HG03432 (cell line): ENCODE measurements around the gene PSG7.
"Not testable (repeated sequence)": the region's sequence is repeated elsewhere in the genome, so short reads cannot be mapped to it uniquely, and the experiment has no call there.

Experiments
- ATAC-seq: cut with Tn5 transposase; IDR thresholded peaks from one replicate; pipeline ENCODE4 v1.9.1; 2021; ENCODE audit warnings: mild to moderate bottlenecking, moderate library complexity; ENCODE audit not compliant: unreplicated experiment

The PSG7 gene

GRCh38 chr19:42916931-42917330 is 20.1 kb downstream of the PSG7 start:
- not testable (repeated sequence) for ATAC-seq

GRCh38 chr19:42913516-42913915 is 23.5 kb downstream of the PSG7 start:
- ATAC-seq = not testable (repeated sequence)

DNA sequence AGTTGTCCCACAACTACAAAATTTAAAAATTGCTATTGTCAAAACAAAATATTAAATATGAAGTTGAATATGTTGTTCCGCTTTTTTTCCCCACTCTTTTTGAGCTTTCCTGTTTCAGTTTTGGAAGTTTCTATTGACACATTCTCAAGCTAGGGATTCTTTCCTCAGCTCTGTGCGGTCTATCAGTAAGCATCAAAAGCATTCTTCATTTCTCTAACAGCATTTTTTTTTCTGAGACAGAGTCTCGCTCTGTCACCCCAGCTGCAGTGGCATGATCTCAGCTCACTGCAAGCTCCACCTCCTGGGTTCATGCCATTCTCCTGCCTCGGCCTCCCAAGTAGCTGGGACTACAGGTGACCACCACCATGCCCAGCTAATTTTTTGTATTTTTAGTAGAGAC is 24.1 kb downstream of the PSG7 start:
- ATAC-seq = not testable (repeated sequence)

DNA sequence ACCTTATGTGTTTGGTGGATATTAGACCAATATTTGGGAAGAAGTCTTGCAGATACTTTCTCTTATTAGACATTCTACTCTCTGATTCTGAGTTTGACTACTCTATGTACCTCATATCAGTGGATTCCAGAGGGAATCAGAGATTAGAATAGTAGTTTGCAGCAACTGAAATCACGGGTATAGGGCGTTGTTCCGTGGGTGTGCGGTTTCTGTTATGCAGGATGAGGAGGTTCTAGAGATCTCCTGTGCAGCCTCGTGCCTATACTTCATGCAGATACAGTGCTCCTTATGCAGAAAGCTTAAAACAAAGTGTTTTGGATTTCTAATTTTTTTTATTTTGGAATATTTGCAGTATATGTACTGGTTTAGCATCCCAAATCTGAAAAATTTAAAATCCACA is 25.3 kb downstream of the PSG7 start:
- not testable (repeated sequence) for ATAC-seq

- ATAC-seq = not testable (repeated sequence)
These were observed 30.8 kb downstream of the PSG7 start for GRCh38 chr19:42906162-42906561.

DNA sequence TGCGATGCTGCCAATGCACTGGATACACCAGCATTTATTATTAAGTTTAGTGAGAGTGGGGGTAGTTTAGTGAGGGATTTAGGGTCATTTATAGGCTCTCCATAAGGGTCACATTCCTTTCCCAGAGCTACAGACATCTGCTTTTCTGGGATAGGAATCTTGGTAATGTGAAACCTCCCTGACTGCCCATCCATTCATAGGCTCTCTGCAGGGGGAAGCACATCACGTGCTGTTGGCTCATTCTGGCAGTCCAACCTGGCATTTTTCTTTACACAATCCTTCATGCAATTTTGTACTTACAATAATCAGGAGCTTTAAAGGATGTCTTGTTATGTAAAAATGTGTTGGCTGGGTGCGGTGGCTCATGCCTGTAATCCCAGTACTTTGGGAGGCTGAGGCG is 36.4 kb downstream of the PSG7 start:
- not testable (repeated sequence) for ATAC-seq

GRCh38 chr19:42899674-42900073 is 37.3 kb downstream of the PSG7 start:
- ATAC-seq = not testable (repeated sequence)

GRCh38 chr19:42899110-42899509 is 37.9 kb downstream of the PSG7 start:
- not testable (repeated sequence) for ATAC-seq

DNA sequence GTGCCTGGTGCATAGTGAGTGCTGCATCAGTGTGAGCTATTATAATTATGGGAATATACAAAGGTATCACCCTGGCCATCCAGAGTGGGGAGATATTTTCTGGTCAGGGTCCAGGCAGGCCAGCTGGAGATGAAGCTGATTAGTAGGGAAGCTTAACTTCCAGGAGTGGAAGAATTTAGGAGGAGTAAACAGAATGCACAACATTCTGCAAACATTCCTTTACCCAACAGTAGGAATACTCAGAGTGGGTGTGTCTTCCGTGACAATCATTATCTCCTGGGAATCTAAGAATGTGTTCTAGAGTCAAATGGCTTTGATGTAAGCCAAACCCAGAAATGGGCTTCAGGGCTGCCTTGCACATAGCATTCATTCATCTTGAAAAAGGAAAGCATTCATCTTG is 38.4 kb downstream of the PSG7 start:
- ATAC-seq = not testable (repeated sequence)

- not testable (repeated sequence) for ATAC-seq
These were observed 39.3 kb downstream of the PSG7 start for GRCh38 chr19:42897729-42898128.

DNA sequence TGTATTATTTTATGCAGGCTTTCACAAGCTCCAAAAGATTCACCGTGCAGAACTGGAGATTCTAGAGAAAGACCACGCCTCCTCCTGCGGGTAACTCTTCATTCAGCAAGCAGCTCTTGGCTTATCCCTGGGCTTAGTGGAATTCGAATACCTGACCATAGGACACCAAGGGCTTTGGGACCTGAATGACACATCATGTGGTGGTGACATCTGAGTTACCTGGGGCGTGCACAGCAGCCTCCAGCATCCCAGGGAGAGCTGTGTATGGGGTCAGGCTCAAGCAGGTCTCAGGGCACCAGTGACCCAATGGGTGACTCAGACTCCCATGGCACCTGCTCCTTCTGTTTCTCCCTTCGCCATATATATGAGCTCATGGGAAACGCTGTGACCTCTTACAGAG is 46.6 kb downstream of the PSG7 start:
- ATAC-seq = not testable (repeated sequence)

- not testable (repeated sequence) for ATAC-seq
These were observed 49.0 kb downstream of the PSG7 start for GRCh38 chr19:42887876-42888445.

- ATAC-seq = not testable (repeated sequence)
These were observed 54.3 kb downstream of the PSG7 start for GRCh38 chr19:42882730-42883129.

DNA sequence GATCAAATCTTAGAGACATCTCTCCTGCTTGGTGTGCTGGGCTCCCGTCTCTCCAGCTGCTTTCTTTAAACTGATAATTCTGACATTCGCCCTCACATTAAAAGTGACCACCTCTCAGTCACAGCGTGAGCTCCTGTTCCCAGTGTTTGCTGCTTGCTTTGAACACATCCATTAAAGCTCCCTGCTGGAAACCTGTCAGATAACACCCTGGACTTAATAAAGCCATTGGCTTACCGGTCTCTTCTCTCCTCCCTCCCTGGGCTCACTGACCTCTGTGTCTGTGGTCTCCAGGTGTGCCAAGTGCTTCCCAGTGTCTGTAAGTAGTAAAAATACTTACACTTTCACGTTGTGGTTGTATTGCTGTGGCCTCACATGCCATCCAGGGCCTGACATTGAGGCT is 55.0 kb downstream of the PSG7 start:
- not testable (repeated sequence) for ATAC-seq

DNA sequence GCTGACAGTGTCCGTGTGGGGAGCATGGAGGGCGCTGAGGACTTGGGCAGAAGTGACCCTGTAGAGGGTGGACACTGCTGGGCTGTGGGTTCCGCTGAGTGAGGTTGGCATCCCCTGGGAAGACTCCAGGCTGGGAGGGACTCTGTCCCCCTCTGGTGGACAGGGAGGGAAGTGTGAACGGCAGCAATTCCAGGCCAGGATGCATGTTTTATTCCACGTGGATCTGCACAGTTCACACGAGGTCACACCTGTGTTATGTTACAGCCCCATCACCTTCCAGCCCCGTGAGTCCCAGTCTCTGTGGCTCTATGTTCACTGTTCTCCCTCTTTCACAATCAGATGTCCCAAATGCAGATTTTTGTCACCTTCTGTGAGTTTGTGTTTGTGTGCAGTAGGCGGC is 55.7 kb downstream of the PSG7 start:
- not testable (repeated sequence) for ATAC-seq

GRCh38 chr19:42880621-42881020 is 56.4 kb downstream of the PSG7 start:
- not testable (repeated sequence) for ATAC-seq

DNA sequence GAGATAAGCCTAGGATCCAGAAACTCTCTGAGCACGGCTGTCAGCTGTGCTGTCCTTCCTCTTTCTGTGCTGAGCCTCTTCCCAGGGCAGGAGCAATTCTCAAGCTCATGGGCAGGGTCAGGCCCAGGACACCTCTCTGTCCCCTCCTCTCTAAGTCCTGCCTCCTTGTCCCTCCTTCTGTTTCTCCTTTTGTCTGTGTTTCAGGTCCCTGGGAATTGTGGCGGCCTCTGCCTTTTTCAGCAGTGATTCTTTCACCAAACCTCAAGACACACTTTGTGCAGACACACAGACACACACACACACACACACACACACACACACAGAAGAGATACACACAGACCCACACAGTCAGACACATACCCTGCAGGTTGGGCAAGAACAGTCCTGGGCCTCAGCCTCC is 57.4 kb downstream of the PSG7 start, which contains the start of gene PSG1:
TSS of gene PSG1 (minus strand) at position 101 of the 400 bp plus-strand sequence. CDS start 132 bp downstream, outside the sequence.
- no peak for ATAC-seq

GRCh38 chr19:42876596-42876995 is 60.4 kb downstream of the PSG7 start:
- ATAC-seq = not testable (repeated sequence)

- not testable (repeated sequence) for ATAC-seq
These were observed 61.1 kb downstream of the PSG7 start for GRCh38 chr19:42875881-42876280.

DNA sequence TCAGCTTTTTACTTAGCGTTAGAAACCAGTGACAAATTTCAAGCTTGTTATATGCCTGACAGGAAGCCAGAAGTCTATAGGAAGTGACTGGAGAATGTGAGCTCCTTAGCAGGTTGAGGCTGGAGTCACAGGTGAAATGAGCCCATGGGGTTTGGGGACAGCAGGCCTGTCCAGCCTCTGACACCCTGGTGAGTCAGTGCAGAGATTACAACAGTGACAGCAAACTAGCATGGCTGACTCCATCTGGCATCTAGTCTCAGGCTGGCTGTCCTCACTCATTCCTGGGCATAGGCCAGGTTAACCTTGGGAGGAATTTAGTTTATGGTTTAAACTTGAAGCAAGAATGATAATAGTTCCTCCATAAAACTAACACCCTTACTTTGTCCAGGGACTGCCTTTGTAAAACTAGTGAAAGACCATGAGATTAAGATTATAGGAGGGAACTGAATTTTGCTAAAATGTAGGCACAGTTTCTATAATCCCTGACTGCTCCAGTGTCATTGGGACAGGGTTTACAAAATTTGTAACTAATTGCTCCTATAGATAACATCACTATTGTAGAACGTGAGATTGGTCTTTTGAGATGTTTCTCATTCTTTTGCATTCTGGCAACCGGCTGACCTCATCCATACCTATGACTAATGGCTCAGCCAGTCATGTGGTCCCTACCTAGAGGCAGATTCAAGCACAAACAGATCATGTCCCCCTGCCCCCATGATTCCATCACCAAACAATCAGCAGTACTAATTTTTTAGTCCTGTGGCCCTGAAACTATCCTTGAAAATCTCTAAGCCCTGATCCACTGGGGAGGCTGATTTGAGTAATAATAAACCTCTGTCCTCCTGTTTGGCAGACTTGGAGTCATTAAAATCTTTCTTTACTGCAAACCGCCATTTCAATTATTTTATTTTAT is 61.9 kb downstream of the PSG7 start:
- ATAC-seq = not testable (repeated sequence)

DNA sequence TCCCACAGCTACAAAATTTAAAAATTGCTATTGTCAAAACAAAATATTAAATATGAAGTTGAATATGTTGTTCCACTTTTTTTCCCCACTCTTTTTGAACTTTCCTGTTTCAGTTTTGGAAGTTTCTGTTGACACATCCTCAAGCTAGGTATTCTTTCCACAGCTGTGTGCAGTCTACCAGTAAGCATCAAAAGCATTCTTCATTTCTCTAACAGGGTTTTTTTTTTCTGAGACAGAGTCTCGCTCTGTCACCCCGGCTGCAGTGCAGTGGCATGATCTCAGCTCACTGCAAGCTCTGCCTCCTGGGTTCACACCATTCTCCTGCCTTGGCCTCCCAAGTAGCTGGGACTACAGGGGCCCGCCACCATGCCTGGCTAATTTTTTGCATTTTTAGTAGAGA is 62.9 kb downstream of the PSG7 start:
- ATAC-seq = not testable (repeated sequence)
